Endothelial cell of umbilical vein (primary cell): Measurements from ENCODE around the gene P3H1. TPM values are rescaled to one million over a fixed set of nuclear protein-coding genes. Genes with fewer than 3 reads are reported as not detected.

ENCODE experiments used
- BruUV-seq: library from RNA; stranded (reverse); fragments of 400-500 nt; replicated peaks from 2 replicates; lab custom pipeline; 2021; lab: Mats Ljungman, UMichigan
- CTCF ChIA-PET: fragments of 300-600, 350-600 bp; sonication (Branson Sonifier 250); formaldehyde crosslinking; loops from one replicate; lab custom pipeline; 2021; ENCODE audit warnings: antibody characterized with exemption, inconsistent platforms; lab: Charles Lee
- POLR2A ChIA-PET: fragments of 300-600, 350-600 bp; sonication (Branson Sonifier 250); formaldehyde crosslinking; loops from one replicate; lab custom pipeline; 2021; ENCODE audit warnings: antibody characterized with exemption, inconsistent platforms; lab: Charles Lee
- DNase-seq: peaks from one replicate; pipeline ENCODE4 v3.0.0-alpha.2; 2011; ENCODE audit warnings: low read depth, low spot score
- FAIRE-seq: peaks from 2 replicates; lab custom pipeline; 2011; peaks lifted over from hg19 to GRCh38; lab: Jason Lieb, UNC
- H2AFZ ChIP-seq: 2 replicates; pipeline ENCODE4 v1.6.0; 2012; ENCODE audit warnings: low read depth, low read length, control low read depth, inconsistent platforms
- H3K27ac ChIP-seq: 2 replicates; pipeline ENCODE4 v1.5.1; 2011; ENCODE audit warnings: low read depth, mild to moderate bottlenecking, control low read depth, low read length, moderate library complexity; ENCODE audit not compliant: insufficient read depth
- H3K27me3 ChIP-seq, 2 experiments: 2 replicates each; pipeline versions ENCODE4 v1.6.0 to v1.6.1; 2011; ENCODE audit warnings: low read length in 2 of 2, mixed read lengths in 1 of 2; ENCODE audit not compliant: control insufficient read depth in 2 of 2, insufficient read depth in 2 of 2
- H3K36me3 ChIP-seq, 2 experiments: 2 replicates in 1 of 2; 3 replicates in 1 of 2; pipeline ENCODE4 v1.5.1; 2011; ENCODE audit warnings: low read length in 2 of 2, mild to moderate bottlenecking in 1 of 2, moderate library complexity in 1 of 2; ENCODE audit not compliant: control insufficient read depth in 2 of 2, insufficient read depth in 2 of 2; ENCODE audit errors: extremely low read depth in 1 of 2
- H3K4me1 ChIP-seq: 3 replicates; pipeline ENCODE4 v1.5.1; 2011; ENCODE audit warnings: mild to moderate bottlenecking, low read length; ENCODE audit not compliant: control insufficient read depth, insufficient read depth; ENCODE audit errors: extremely low read depth
- H3K4me2 ChIP-seq: 2 replicates; pipeline ENCODE4 v1.6.1; 2011; ENCODE audit warnings: low read length, control low read depth, mixed read lengths; ENCODE audit not compliant: insufficient read depth
- H3K4me3 ChIP-seq, 3 experiments: fragments of 200-600 bp in 1 of 3; sonication (generic), shearing (Covaris generic) in 1 of 3; replicated peaks in 1 of 3; 2 replicates each; pipeline ENCODE4 v1.5.1; 2011 to 2016; ENCODE audit warnings: control low read depth in 3 of 3, low read length in 3 of 3, mild to moderate bottlenecking in 2 of 3, inconsistent platforms in 1 of 3, low read depth in 1 of 3, moderate library complexity in 1 of 3; ENCODE audit not compliant: insufficient read depth in 1 of 3
- H3K79me2 ChIP-seq: 2 replicates; pipeline ENCODE4 v1.6.0; 2012; ENCODE audit warnings: low read length, inconsistent platforms; ENCODE audit not compliant: control insufficient read depth, insufficient read depth
- H3K9ac ChIP-seq: replicated peaks from 2 replicates; pipeline ENCODE3; 2011; ENCODE audit warnings: low read length, control low read depth; ENCODE audit not compliant: insufficient read depth; ENCODE audit errors: extremely low read depth
- H3K9me1 ChIP-seq: replicated peaks from 3 replicates; pipeline ENCODE4 v1.6.0; 2011; ENCODE audit warnings: mild to moderate bottlenecking, low read length; ENCODE audit not compliant: control insufficient read depth, insufficient read depth; ENCODE audit errors: extremely low read depth
- H3K9me3 ChIP-seq: replicated peaks from 2 replicates; pipeline ENCODE4 v1.5.1; 2012; ENCODE audit warnings: low read length, inconsistent platforms; ENCODE audit not compliant: control insufficient read depth, insufficient read depth
- H4K20me1 ChIP-seq: replicated peaks from 2 replicates; pipeline ENCODE3; 2011; ENCODE audit warnings: mild to moderate bottlenecking, low read length; ENCODE audit not compliant: control insufficient read depth, insufficient read depth; ENCODE audit errors: extremely low read depth
- GATA2 ChIP-seq: IDR thresholded peaks from 2 replicates; pipeline ENCODE4 v1.7.0; 2011; ENCODE audit warnings: low read depth, mild to moderate bottlenecking, moderate library complexity, mixed read lengths, low read length; ENCODE audit not compliant: insufficient read length, insufficient read depth
- JUN ChIP-seq: IDR thresholded peaks from 2 replicates; pipeline ENCODE4 v1.6.1; 2011; ENCODE audit warnings: borderline replicate concordance, low read depth; ENCODE audit not compliant: insufficient read length, insufficient read depth
- MYC ChIP-seq: IDR thresholded peaks from one replicate; pipeline ENCODE4 v1.6.1; 2011; ENCODE audit warnings: mild to moderate bottlenecking, low read depth, low read length
- POLR2AphosphoS5 ChIP-seq: IDR thresholded peaks from 2 replicates; pipeline ENCODE4 v1.6.1; 2012; ENCODE audit warnings: low read depth, mild to moderate bottlenecking, control low read depth, low read length, moderate library complexity; ENCODE audit not compliant: insufficient read depth
- dilution Hi-C: fragments of 300-500 bp; cut with MboI; formaldehyde crosslinking; loops from one replicate; pipeline ENCODE4 v1.15.0; 2019; ENCODE audit warnings: low sequenced_read_pairs; ENCODE audit not compliant: extremely low pct_ligation_motif_present
- intact Hi-C: fragments of 100-400 bp; cut with micrococcal nuclease; formaldehyde crosslinking; loops from one replicate; pipeline ENCODE4 v1.10.0; 2022
- polyA plus RNA-seq, 4 experiments: library from polyadenylated mRNA; depleted of rRNA in 3 of 4; stranded (reverse) in 3 of 4; unstranded in 1 of 4; fragments of >200 nt; gene quantifications; 2 replicates each; pipeline versions ENCODE4 v1.2.1 to v1.2.3, GENCODE V29; 2011 to 2012; ENCODE audit warnings: missing spikeins in 1 of 4
- total RNA-seq: library from RNA; stranded (reverse); gene quantifications from 2 replicates; pipeline ENCODE4 v1.2.3, GENCODE V29; 2021
- TF ChIP-seq, protein P1 (sequence below), 2 donors: IDR thresholded peaks; 1 replicate in 1 of 2; 2 replicates in 1 of 2; pipeline ENCODE4 v1.5.1; 2011; ENCODE audit warnings: low read length in 2 of 2, mild to moderate bottlenecking in 2 of 2, moderate library complexity in 2 of 2, control low read depth in 1 of 2, inconsistent platforms in 1 of 2, low read depth in 1 of 2; ENCODE audit not compliant: insufficient read depth in 1 of 2; ENCODE audit errors: extremely low read depth in 1 of 2
- TF ChIP-seq, protein P2 (sequence below): IDR thresholded peaks from 2 replicates; pipeline ENCODE4 v1.6.1; 2011; ENCODE audit not compliant: insufficient read depth, insufficient read length

The P3H1 gene
- total and polyA plus RNA-seq, 2 donors (not counting 3 experiments of a cell fraction or from before 2014, with no cell fraction given), result 136 to 194 TPM

DNA sequence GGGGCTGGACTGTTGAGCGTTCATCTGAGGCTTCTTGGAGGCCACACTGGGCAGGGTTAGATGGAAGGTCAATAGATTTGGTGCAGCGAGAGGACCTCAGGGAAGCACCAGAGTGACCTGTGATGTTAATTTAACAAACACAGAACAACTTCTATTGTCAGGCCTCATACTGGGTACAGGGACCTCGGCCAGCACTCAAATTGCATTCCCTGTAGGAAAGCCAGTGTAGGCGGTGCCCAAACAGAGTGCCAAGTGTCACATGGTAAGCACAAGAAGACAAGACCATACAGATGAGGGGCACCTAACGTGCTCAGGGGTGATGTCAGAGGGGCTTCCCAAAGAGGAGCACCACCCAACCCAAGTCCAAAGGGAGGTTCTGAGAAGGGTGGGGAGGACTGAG, 19.3 kb upstream of the P3H1 start:
- intact Hi-C loops (no loop called here), dilution Hi-C loops (no loop called here)
- Histone ChIP-seq H2AFZ (no peak overlapping the region), H4K20me1 (no peaks in the 10 kb centered on the region), H3K27ac (no peak overlapping the region), H3K9me3 (no peaks in the 10 kb centered on the region), H3K9me1 (no peaks in the 10 kb centered on the region), H3K36me3 (peaks cover 0 to 2% of the 10 kb centered on the region in 2 experiments), H3K9ac (no peak overlapping the region), H3K4me3 (no peak overlapping the region), H3K4me2 (no peak overlapping the region), H3K4me1 (peaks cover 8% of the 10 kb centered on the region), H3K27me3 (no peaks in the 10 kb centered on the region), H3K79me2 (no peaks in the 10 kb centered on the region)
- no peak for FAIRE-seq
- CTCF ChIA-PET, result interaction anchor here (0.9 to 5.0 kb wide), 2 partner anchors 208 to 287 kb away, joined by 3 to 28 read pairs; no protein-coding TSS in a partner anchor
- TF ChIP-seq, protein P1, sequence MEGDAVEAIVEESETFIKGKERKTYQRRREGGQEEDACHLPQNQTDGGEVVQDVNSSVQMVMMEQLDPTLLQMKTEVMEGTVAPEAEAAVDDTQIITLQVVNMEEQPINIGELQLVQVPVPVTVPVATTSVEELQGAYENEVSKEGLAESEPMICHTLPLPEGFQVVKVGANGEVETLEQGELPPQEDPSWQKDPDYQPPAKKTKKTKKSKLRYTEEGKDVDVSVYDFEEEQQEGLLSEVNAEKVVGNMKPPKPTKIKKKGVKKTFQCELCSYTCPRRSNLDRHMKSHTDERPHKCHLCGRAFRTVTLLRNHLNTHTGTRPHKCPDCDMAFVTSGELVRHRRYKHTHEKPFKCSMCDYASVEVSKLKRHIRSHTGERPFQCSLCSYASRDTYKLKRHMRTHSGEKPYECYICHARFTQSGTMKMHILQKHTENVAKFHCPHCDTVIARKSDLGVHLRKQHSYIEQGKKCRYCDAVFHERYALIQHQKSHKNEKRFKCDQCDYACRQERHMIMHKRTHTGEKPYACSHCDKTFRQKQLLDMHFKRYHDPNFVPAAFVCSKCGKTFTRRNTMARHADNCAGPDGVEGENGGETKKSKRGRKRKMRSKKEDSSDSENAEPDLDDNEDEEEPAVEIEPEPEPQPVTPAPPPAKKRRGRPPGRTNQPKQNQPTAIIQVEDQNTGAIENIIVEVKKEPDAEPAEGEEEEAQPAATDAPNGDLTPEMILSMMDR (IDR thresholded peaks at IDR 0.05; ENCODE audit: extremely low read depth in 1 of 2, insufficient read depth in 1 of 2, low read depth in 1 of 2, low read length in 2 of 2), result no peak
- TF ChIP-seq POLR2AphosphoS5 (no peak), JUN (no peak), MYC (no peak), GATA2 (no peak)
- TF ChIP-seq, protein P2, sequence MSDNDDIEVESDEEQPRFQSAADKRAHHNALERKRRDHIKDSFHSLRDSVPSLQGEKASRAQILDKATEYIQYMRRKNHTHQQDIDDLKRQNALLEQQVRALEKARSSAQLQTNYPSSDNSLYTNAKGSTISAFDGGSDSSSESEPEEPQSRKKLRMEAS, result no peak
- POLR2A ChIA-PET, result no interaction called here
- no peak for DNase-seq
- no TSS peak for BruUV-seq
